ENCODE measurements around the gene SCARB1. TPM values are rescaled to one million over a fixed set of nuclear protein-coding genes. Genes with fewer than 3 reads are reported as not detected.

The SCARB1 gene
- total RNA-seq, 1 donor from 2014 or later, result 81.1 TPM

DNA sequence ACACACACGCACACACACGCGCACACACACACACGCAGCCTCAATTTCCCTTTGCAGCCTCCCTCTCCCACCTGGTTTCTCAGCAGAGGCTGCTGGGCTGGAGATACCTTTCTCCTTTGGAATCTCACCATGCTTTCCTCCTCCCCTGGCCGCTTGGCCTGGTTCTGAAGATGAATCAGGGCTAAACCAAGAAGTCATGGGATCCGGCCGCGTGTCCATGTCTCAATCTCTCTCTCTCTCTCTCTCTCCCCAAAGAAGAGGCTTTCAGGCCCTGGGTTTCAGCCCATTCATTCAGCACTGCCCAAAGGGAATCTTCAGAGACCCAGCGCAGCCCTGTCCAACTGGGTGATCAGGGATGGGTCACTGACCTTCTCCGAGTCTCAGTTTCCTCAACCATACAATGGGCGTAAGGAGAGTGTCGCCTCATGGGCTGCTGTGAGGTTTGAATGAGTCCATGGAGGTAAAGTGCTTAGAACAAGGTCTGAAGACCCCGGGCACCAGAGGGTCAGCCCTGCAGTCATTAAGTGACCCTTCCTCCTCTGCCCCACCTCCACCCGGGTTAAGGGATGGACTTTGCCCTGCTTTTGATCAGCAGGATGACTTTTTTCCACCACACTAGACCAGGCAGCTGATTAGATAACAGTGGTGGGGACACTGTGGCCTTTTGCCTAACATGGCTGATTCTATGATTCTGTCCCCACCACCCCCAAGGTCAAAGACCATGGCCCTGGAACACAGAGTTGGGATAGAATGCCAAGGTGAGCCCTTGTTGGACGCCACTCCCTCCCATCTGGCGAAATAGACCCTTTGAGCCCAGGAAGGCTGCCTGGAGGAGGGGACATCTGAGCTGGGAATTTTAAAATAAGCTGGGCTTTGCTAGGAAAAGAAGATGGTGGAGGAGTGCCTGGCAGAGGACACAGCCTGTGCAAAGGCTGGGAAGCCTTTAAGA, 42.1 kb downstream of the SCARB1 start:
- no peaks in the 10 kb centered on the region for H3K4me1 ChIP-seq
- TF ChIP-seq, protein P1, sequence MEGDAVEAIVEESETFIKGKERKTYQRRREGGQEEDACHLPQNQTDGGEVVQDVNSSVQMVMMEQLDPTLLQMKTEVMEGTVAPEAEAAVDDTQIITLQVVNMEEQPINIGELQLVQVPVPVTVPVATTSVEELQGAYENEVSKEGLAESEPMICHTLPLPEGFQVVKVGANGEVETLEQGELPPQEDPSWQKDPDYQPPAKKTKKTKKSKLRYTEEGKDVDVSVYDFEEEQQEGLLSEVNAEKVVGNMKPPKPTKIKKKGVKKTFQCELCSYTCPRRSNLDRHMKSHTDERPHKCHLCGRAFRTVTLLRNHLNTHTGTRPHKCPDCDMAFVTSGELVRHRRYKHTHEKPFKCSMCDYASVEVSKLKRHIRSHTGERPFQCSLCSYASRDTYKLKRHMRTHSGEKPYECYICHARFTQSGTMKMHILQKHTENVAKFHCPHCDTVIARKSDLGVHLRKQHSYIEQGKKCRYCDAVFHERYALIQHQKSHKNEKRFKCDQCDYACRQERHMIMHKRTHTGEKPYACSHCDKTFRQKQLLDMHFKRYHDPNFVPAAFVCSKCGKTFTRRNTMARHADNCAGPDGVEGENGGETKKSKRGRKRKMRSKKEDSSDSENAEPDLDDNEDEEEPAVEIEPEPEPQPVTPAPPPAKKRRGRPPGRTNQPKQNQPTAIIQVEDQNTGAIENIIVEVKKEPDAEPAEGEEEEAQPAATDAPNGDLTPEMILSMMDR (IDR thresholded peaks at IDR 0.05), result no peak
- no peaks in the 10 kb centered on the region for H3K9me3 ChIP-seq
- no peak overlapping the region for H3K27ac ChIP-seq
- H3K4me3 ChIP-seq, result no peak overlapping the region
- H3K27me3 ChIP-seq, result no peaks in the 10 kb centered on the region
- H3K36me3 ChIP-seq, result no peaks in the 10 kb centered on the region
- DNase-seq (ENCODE audit: low spot score in 2 of 2), result no peak
- intact Hi-C loops (cut with DNase I), result no loop called here

DNA sequence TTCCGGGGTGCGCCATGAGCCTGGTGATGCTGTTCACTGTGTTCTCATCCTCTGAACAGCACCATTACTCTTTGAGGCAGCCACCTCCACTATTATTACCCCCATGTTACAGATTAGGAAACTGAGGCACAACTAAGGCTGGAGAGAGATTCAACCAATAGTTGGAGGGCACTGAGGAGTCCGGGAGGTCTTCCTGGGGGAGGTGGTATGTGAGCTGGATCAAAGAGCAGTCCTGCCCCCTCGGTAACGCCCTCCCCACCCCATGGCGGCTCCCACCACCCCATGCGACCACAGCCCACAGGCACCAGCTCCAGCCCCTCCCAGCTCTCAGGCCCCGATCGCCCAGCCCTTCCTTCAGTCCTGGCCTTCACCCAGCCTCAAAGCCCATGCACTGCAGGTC, 43.5 kb downstream of the SCARB1 start:
- intact Hi-C loops (cut with DNase I), result no loop called here
- Histone ChIP-seq H3K27me3 (no peaks in the 10 kb centered on the region), H3K9me3 (no peaks in the 10 kb centered on the region), H3K4me3 (no peak overlapping the region), H3K27ac (no peak overlapping the region), H3K4me1 (no peaks in the 10 kb centered on the region), H3K36me3 (no peaks in the 10 kb centered on the region)
- TF ChIP-seq, protein P1 (IDR thresholded peaks at IDR 0.05), result no peak
- no peak for DNase-seq (ENCODE audit: low spot score in 2 of 2)

DNA sequence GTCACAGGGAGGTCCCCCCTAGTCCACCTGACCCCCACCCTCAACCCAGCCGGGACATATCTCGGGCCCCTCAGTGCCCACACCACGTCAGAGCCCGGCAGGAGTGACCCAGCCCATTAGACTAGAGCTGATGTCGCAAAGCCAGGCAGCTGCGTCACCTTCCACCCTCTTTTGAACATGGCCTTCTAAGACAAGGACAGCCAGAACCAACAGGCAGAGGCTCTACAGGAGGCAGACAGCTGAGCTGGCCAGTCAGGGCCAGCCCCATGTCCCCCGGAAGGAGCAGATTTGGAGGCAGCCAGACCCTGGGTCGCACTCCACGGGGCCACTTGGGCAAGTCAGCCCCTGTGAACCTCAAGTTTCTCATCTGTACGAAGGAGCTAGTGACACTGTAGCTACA, 44.1 kb downstream of the SCARB1 start:
- TF ChIP-seq, protein P1 (IDR thresholded peaks at IDR 0.05), result no peak
- Histone ChIP-seq H3K9me3 (no peaks in the 10 kb centered on the region), H3K4me1 (no peaks in the 10 kb centered on the region), H3K27me3 (no peaks in the 10 kb centered on the region), H3K27ac (no peak overlapping the region), H3K36me3 (no peaks in the 10 kb centered on the region), H3K4me3 (no peak overlapping the region)
- no peak for DNase-seq (ENCODE audit: low spot score in 2 of 2)
- intact Hi-C loops (cut with DNase I), result no loop called here

DNA sequence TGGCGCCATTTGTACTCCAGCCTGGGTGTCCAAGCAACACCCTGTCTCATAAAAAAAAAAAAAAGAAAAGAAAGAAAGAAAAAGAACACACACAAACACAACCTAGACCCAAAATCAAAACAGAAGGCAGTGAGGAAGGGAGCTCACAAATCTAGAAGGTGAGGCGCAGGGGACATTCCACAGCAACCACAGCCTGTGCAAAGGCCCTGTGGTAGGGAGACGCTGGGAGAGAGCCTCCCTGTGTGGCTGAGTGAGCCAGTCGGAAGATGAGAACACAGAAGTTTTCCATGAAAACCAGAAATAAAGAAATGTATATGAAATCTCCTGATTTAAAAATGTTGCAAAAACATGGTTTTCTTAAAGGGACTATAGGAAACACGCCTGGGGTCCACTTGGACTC, 44.6 kb downstream of the SCARB1 start:
- Histone ChIP-seq H3K4me1 (no peaks in the 10 kb centered on the region), H3K9me3 (no peaks in the 10 kb centered on the region), H3K4me3 (no peak overlapping the region), H3K36me3 (peaks cover 0 to 3% of the 10 kb centered on the region in 2 donors), H3K27me3 (no peaks in the 10 kb centered on the region), H3K27ac (no peak overlapping the region)
- TF ChIP-seq, protein P1 (IDR thresholded peaks at IDR 0.05), result no peak
- DNase-seq (ENCODE audit: low spot score in 2 of 2), result no peak
- intact Hi-C loops (cut with DNase I), result no loop called here

DNA sequence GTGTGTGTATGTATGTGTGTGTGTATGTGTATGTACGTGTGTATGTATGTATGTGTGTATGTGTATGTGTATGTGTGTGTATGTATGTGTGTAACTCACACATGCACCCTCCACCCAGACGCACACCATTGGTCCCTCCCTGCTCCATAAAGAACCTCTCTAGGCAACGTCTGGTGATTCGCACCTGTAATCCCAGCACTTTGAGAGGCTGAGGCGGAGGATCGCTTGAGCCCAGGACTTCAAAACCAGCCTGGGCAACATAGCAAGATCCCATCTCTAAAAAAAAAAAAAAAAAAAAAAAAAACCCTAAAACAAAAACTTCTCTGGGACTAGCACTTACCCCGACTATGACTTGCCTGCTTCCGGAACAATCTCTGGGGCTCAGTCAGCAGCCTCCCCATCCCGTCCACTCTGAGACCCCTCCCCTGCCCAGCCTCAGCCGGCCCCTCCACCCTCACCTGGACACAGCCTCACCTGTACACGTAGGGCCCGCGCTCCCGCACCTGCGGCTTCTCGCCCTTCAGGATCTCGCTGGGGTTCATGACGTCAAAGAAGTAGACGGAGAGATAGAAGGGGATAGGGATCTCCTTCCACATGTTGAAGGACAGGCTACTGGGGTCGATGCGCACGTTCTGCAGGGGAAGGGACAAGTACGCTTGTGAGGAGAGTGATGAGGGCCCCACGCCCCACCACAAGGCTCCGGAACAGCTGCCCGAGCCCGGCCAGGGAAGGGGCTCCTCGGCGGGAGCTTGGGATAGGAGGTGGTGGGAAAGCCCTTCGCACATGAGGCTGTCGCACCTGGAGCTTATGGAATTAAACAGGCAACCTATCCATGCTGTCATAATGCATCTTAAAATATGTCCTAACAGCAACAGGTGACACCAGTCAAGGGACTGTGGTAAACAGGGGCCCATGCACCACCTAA, 46.3 kb downstream of the SCARB1 start:
- no peak overlapping the region for H3K27ac ChIP-seq
- no peaks in the 10 kb centered on the region for H3K9me3 ChIP-seq
- H3K4me1 ChIP-seq, result no peaks in the 10 kb centered on the region
- H3K36me3 ChIP-seq, result peaks cover 0 to 11% of the 10 kb centered on the region in 2 donors
- TF ChIP-seq, protein P1 (IDR thresholded peaks at IDR 0.05), result no peak
- intact Hi-C loops (cut with DNase I), result no loop called here
- DNase-seq (ENCODE audit: low spot score in 2 of 2), result no peak
- no peak overlapping the region for H3K4me3 ChIP-seq
- H3K27me3 ChIP-seq, result no peaks in the 10 kb centered on the region
